ENCODE results near the gene OSBPL7. TPM values are rescaled to one million over a fixed set of nuclear protein-coding genes. Genes with fewer than 3 reads are reported as not detected.
"Not testable (repeated sequence)": the region's sequence is repeated elsewhere in the genome, so short reads cannot be mapped to it uniquely, and the experiment has no call there.

The OSBPL7 gene
- total and polyA plus RNA-seq, 3 donors from 2014 or later, result 2.1 to 7.3 (median 2.5) TPM

GRCh38 chr17:47776330-47777197 is 45.0 kb downstream of the OSBPL7 start:
- Histone ChIP-seq H3K36me3 (ENCODE audit: low read depth, missing control alignments) (no peaks in the 10 kb centered on the region), H3K4me3 (no peak overlapping the region), H3K27me3 (no peaks in the 10 kb centered on the region), H3K9me3 (no peaks in the 10 kb centered on the region), H3K4me1 (no peaks in the 10 kb centered on the region), H3K27ac (no peak overlapping the region)
- DNase-seq, result no peak
- intact Hi-C loops (cut with DNase I; ENCODE audit: low total_unique reads), result no loop called here
- 61 to 65% methylated on average over 14 of the region's 14 CpGs for WGBS, 2 donors
- TF ChIP-seq POLR2A (IDR thresholded peaks at IDR 0.05) (no peak), CTCF (IDR thresholded peaks at IDR 0.05) (peak in 2 of 3 experiments; percentile 56 to 57)

DNA sequence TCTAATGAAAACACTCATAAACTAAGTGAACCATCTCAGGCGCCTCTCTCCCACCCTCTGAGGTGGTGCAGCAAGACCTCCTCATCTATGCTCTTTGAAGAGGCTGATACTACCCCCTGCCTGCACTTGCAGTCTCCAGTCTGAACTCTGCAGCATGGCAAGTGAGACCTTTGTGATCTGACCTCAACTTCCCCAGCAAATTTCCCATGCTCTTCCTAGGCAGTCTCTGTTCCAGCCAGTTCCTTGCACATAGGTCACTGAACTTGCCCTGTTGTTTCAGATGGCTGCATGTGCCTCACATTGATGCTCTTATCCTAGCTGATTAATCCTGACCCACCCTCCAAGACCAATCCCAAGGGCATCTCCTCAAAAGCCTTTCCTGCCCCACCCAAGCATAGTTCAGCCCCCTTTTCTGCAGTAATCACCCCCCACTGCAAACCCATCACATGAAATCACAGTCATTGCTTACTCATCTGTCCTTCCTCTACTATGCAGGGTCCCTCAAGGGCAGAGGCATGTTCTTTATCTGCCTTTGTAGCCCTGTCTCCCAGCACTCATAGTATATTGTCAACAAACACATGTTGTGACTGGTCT is 46.5 kb downstream of the OSBPL7 start:
- Histone ChIP-seq H3K27me3 (no peaks in the 10 kb centered on the region), H3K4me3 (no peak overlapping the region), H3K4me1 (no peaks in the 10 kb centered on the region), H3K9me3 (no peaks in the 10 kb centered on the region), H3K27ac (no peak overlapping the region), H3K36me3 (ENCODE audit: low read depth, missing control alignments) (no peaks in the 10 kb centered on the region)
- 78 to 100% methylated on average over 1 of the region's 1 CpG for WGBS, 2 donors
- no peak for TF ChIP-seq CTCF (IDR thresholded peaks at IDR 0.05)
- no peak for TF ChIP-seq POLR2A (IDR thresholded peaks at IDR 0.05)
- intact Hi-C loops (cut with DNase I; ENCODE audit: low total_unique reads), result no loop called here
- DNase-seq, result no peak

- intact Hi-C loops (cut with DNase I; ENCODE audit: low total_unique reads), result no loop called here
- Histone ChIP-seq H3K4me3 (no peak overlapping the region), H3K27ac (no peak overlapping the region), H3K36me3 (ENCODE audit: low read depth, missing control alignments) (no peaks in the 10 kb centered on the region), H3K27me3 (no peaks in the 10 kb centered on the region), H3K9me3 (no peaks in the 10 kb centered on the region), H3K4me1 (no peaks in the 10 kb centered on the region)
- no peak for DNase-seq
- TF ChIP-seq CTCF (IDR thresholded peaks at IDR 0.05) (no peak), POLR2A (IDR thresholded peaks at IDR 0.05) (no peak)
- 75 to 82% methylated on average over 4 of the region's 4 CpGs for whole genome bisulfite sequencing, 2 donors
These were observed 47.3 kb downstream of the OSBPL7 start for GRCh38 chr17:47774331-47774730.

DNA sequence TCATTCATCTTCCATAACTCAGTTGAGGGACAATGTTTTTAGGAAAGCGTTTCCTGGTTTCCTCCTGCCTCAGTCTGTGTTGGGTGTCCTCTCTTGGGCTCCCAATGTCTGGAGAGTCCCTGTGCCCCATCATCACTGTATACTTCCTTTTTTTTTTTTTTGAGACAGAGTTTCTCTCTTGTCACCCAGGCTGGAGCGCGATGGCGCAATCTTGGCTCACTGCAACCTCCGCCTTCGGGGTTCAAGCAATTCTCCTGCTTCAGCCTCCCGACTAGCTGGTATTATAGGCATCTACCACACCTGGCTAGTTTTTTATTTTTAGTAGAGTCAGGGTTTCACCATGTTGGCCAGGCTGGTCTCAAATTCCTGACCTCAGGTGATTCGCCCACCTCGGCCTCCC is 47.9 kb downstream of the OSBPL7 start:
- WGBS, 2 donors, result 93 to 94% methylated on average over 9 of the region's 9 CpGs
- H3K9me3 ChIP-seq; H3K4me3 ChIP-seq; H3K27me3 ChIP-seq; H3K36me3 ChIP-seq (ENCODE audit: low read depth, missing control alignments); H3K27ac ChIP-seq; H3K4me1 ChIP-seq; intact Hi-C loops (cut with DNase I; ENCODE audit: low total_unique reads); DNase-seq: not testable (repeated sequence)

DNA sequence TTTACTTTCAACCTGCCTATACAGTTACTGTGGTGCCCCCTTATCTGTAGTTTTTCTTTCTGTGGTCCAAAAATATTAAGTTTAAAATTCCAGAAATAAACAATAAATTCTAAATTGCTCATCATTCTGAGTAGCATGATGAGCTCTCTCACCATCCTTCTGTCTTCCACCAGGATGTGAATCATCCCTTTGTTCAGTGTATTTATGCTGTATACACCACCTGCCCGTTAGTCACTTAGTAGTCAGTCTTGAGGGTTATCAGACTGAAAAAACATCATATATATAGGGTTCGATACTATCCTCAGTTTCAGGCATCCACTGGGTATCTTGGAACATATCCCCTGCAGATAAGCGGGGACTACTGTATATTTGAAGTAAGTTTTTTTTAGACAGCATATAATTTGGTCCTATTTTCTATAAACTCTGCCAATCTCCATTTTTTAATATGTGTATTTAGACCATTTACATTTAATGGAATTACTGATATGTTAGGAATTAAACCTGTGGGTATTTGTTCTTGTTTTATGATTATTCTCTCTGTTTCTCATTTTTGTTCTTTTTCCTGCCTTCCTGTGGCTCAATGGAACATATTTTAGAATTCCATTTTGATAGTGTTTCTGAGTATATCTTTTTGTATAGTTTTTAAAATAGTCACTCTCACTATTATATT is 57.5 kb downstream of the OSBPL7 start:
- no peaks in the 10 kb centered on the region for H3K36me3 ChIP-seq (ENCODE audit: low read depth, missing control alignments)
- no peaks in the 10 kb centered on the region for H3K27me3 ChIP-seq
- intact Hi-C loops (cut with DNase I; ENCODE audit: low total_unique reads), result no loop called here
- TF ChIP-seq POLR2A (IDR thresholded peaks at IDR 0.05), result no peak
- no peak for TF ChIP-seq CTCF (IDR thresholded peaks at IDR 0.05)
- H3K27ac ChIP-seq, result no peak overlapping the region
- 89 to 91% methylated on average over 3 of the region's 3 CpGs for WGBS, 2 donors
- DNase-seq, result no peak
- no peaks in the 10 kb centered on the region for H3K9me3 ChIP-seq
- no peak overlapping the region for H3K4me3 ChIP-seq
- no peaks in the 10 kb centered on the region for H3K4me1 ChIP-seq
